H1 (cell line): ENCODE results near the gene RSRC2. TPM values are rescaled to one million over a fixed set of nuclear protein-coding genes. Genes with fewer than 3 reads are reported as not detected.

ENCODE experiments used
- CTCF ChIA-PET: fragments of 300-600 bp; sonication (Branson Sonifier 250); formaldehyde crosslinking; loops from one replicate; lab custom pipeline; 2021; ENCODE audit not compliant: partially characterized antibody; lab: Charles Lee
- POLR2A ChIA-PET: fragments of 300-600 bp; sonication (Branson Sonifier 250); formaldehyde crosslinking; loops from one replicate; lab custom pipeline; 2021; ENCODE audit warnings: inconsistent platforms; ENCODE audit not compliant: partially characterized antibody; lab: Charles Lee
- DNase-seq, 2 experiments: peaks; one replicate each; pipeline versions ENCODE4 v3.0.0 to v3.0.0-alpha.2; 2010 to 2022; ENCODE audit warnings: low spot score in 2 of 2, low read depth in 1 of 2, mixed read lengths in 1 of 2
- FAIRE-seq: peaks from 2 replicates; lab custom pipeline; 2011; peaks lifted over from hg19 to GRCh38; lab: Jason Lieb, UNC
- H2AFZ ChIP-seq: 2 replicates; pipeline ENCODE4 v1.8.1; 2012; ENCODE audit warnings: low read length, inconsistent platforms
- H2AK5ac ChIP-seq: 2 replicates; pipeline ENCODE4 v1.6.1; 2013; ENCODE audit warnings: low read depth, low read length
- H2BK120ac ChIP-seq: replicated peaks from 2 replicates; pipeline ENCODE3; 2013; ENCODE audit warnings: low read depth, low read length, inconsistent platforms
- H2BK12ac ChIP-seq: 2 replicates; pipeline ENCODE4 v1.6.1; 2013; ENCODE audit warnings: low read depth, low read length
- H2BK15ac ChIP-seq: 2 replicates; pipeline ENCODE4 v1.6.1; 2013; ENCODE audit warnings: low read length
- H2BK20ac ChIP-seq: 2 replicates; pipeline ENCODE4 v1.6.1; 2013; ENCODE audit warnings: low read length
- H2BK5ac ChIP-seq: 2 replicates; pipeline ENCODE4 v1.6.1; 2013; ENCODE audit warnings: low read depth, low read length
- H3K14ac ChIP-seq: 2 replicates; pipeline ENCODE4 v1.6.1; 2013; ENCODE audit warnings: inconsistent platforms; ENCODE audit not compliant: insufficient read length
- H3K18ac ChIP-seq: 2 replicates; pipeline ENCODE4 v1.6.1; 2013; ENCODE audit warnings: low read length; ENCODE audit errors: extremely low read depth
- H3K23ac ChIP-seq: 2 replicates; pipeline ENCODE4 v1.6.1; 2013; ENCODE audit warnings: inconsistent platforms; ENCODE audit not compliant: insufficient read length
- H3K23me2 ChIP-seq: 2 replicates; pipeline ENCODE4 v1.6.1; 2013; ENCODE audit warnings: low read depth, low read length
- H3K27ac ChIP-seq: 2 replicates; pipeline ENCODE4 v1.6.1; 2011; ENCODE audit warnings: low read depth, low read length, inconsistent platforms
- H3K27me3 ChIP-seq, 4 experiments: replicated peaks in 1 of 4; 1 replicate in 1 of 4; 2 replicates in 3 of 4; pipeline versions ENCODE4 v1.6.1 to v1.8.1; 2011 to 2013; ENCODE audit warnings: low read length in 3 of 4, mild to moderate bottlenecking in 3 of 4, inconsistent platforms in 2 of 4, mixed read lengths in 2 of 4, moderate library complexity in 1 of 4; ENCODE audit not compliant: control insufficient read depth in 3 of 4, insufficient read depth in 3 of 4; ENCODE audit errors: extremely low read depth in 1 of 4
- H3K36me3 ChIP-seq, 4 experiments: 2 replicates each; pipeline versions ENCODE4 v1.6.1 to v1.8.1; 2011 to 2013; ENCODE audit warnings: mild to moderate bottlenecking in 4 of 4, low read length in 3 of 4, moderate library complexity in 2 of 4, control low read depth in 1 of 4, inconsistent platforms in 1 of 4; ENCODE audit not compliant: insufficient read depth in 4 of 4, control insufficient read depth in 2 of 4
- H3K4ac ChIP-seq: replicated peaks from 2 replicates; pipeline ENCODE3; 2013; ENCODE audit warnings: low read length, low read depth, mixed read lengths, inconsistent platforms; ENCODE audit not compliant: insufficient read length
- H3K4me1 ChIP-seq, 4 experiments: replicated peaks in 1 of 4; 1 replicate in 1 of 4; 2 replicates in 3 of 4; pipeline versions ENCODE4 v1.6.1 to v1.8.1; 2011 to 2013; ENCODE audit warnings: low read length in 3 of 4, inconsistent platforms in 2 of 4, mixed read lengths in 1 of 4; ENCODE audit not compliant: insufficient read depth in 4 of 4, control insufficient read depth in 3 of 4
- H3K4me2 ChIP-seq, 2 experiments: 2 replicates each; pipeline versions ENCODE4 v1.6.1 to v1.8.1; 2011 to 2013; ENCODE audit warnings: low read depth in 2 of 2, low read length in 2 of 2, control low read depth in 1 of 2, inconsistent platforms in 1 of 2, mild to moderate bottlenecking in 1 of 2; ENCODE audit not compliant: insufficient read depth in 1 of 2
- H3K4me3 ChIP-seq, 4 experiments: fragments of 200-600, 300-600 bp in 1 of 4; sonication (generic), shearing (Covaris generic), sonication (Bioruptor Twin) in 1 of 4; 2 replicates each; pipeline versions ENCODE4 v1.5.1 to v1.8.1; 2011 to 2016; ENCODE audit warnings: low read length in 4 of 4, low read depth in 3 of 4, control low read depth in 2 of 4, inconsistent platforms in 2 of 4, mild to moderate bottlenecking in 2 of 4, mixed read lengths in 1 of 4, moderate library complexity in 1 of 4; ENCODE audit not compliant: insufficient read depth in 2 of 4; ENCODE audit errors: extremely low read depth in 1 of 4
- H3K56ac ChIP-seq: replicated peaks from 2 replicates; pipeline ENCODE3; 2013; ENCODE audit warnings: low read depth, mild to moderate bottlenecking, mixed read lengths, low read length, inconsistent platforms; ENCODE audit not compliant: insufficient read length
- H3K79me1 ChIP-seq: 2 replicates; pipeline ENCODE4 v1.6.1; 2013; ENCODE audit warnings: low read depth, low read length, control low read depth
- H3K79me2 ChIP-seq, 2 experiments: 2 replicates each; pipeline versions ENCODE4 v1.6.1 to v1.8.1; 2012 to 2013; ENCODE audit warnings: low read length in 2 of 2, mild to moderate bottlenecking in 2 of 2, inconsistent platforms in 1 of 2; ENCODE audit not compliant: insufficient read depth in 2 of 2, control insufficient read depth in 1 of 2
- H3K9ac ChIP-seq, 4 experiments: replicated peaks in 1 of 4; 1 replicate in 1 of 4; 2 replicates in 3 of 4; pipeline versions ENCODE4 v1.6.1 to v1.8.1; 2011 to 2013; ENCODE audit warnings: low read depth in 3 of 4, low read length in 3 of 4, control low read depth in 2 of 4, mild to moderate bottlenecking in 2 of 4, moderate library complexity in 2 of 4, inconsistent platforms in 1 of 4; ENCODE audit errors: extremely low read depth in 1 of 4
- H3K9me3 ChIP-seq, 2 experiments: 2 replicates each; pipeline versions ENCODE4 v1.6.1 to v1.8.1; 2012 to 2013; ENCODE audit warnings: mild to moderate bottlenecking in 2 of 2, moderate library complexity in 2 of 2, control low read depth in 1 of 2, inconsistent platforms in 1 of 2, low read depth in 1 of 2, low read length in 1 of 2, mixed read lengths in 1 of 2; ENCODE audit not compliant: insufficient read depth in 2 of 2
- H4K20me1 ChIP-seq, 2 experiments: replicated peaks in 1 of 2; 2 replicates each; pipeline versions ENCODE3 to v1.8.1; 2011 to 2013; ENCODE audit warnings: inconsistent platforms in 2 of 2, low read length in 2 of 2, mild to moderate bottlenecking in 1 of 2; ENCODE audit not compliant: insufficient read depth in 2 of 2, control insufficient read depth in 1 of 2
- H4K5ac ChIP-seq: 2 replicates; pipeline ENCODE4 v1.6.1; 2013; ENCODE audit warnings: low read length, low read depth, mixed read lengths, inconsistent platforms; ENCODE audit not compliant: insufficient read length
- H4K8ac ChIP-seq: 2 replicates; pipeline ENCODE4 v1.8.0; 2013; ENCODE audit warnings: mild to moderate bottlenecking, moderate library complexity, low read length, inconsistent platforms; ENCODE audit not compliant: insufficient read depth; ENCODE audit errors: extremely low read depth
- H4K91ac ChIP-seq: replicated peaks from 2 replicates; pipeline ENCODE3; 2013; ENCODE audit warnings: low read length, mixed read lengths, inconsistent platforms; ENCODE audit not compliant: insufficient read length
- CHD1 ChIP-seq: IDR thresholded peaks from 2 replicates; pipeline ENCODE4 v1.6.1; 2012; ENCODE audit warnings: low read depth, low read length, improper control_type of control experiment
- CTBP2 ChIP-seq: IDR thresholded peaks from 2 replicates; pipeline ENCODE4 v1.7.0; 2011; ENCODE audit warnings: borderline replicate concordance, mild to moderate bottlenecking, moderate library complexity, mixed read lengths, low read length; ENCODE audit not compliant: insufficient read depth, insufficient read length
- KDM4A ChIP-seq: IDR thresholded peaks from one replicate; pipeline ENCODE4 v1.7.1; 2012; ENCODE audit warnings: low read depth, mild to moderate bottlenecking, moderate library complexity, low read length, inconsistent platforms; ENCODE audit not compliant: severe bottlenecking
- POLR2A ChIP-seq, 2 experiments: IDR thresholded peaks; 1 replicate in 1 of 2; 2 replicates in 1 of 2; pipeline ENCODE4 v1.6.1; 2011; ENCODE audit warnings: low read depth in 2 of 2, low read length in 2 of 2, mild to moderate bottlenecking in 2 of 2; ENCODE audit errors: control extremely low read depth in 1 of 2
- POU5F1 ChIP-seq: IDR thresholded peaks from 2 replicates; pipeline ENCODE4 v1.6.1; 2011; ENCODE audit warnings: low read depth, mild to moderate bottlenecking, low read length, moderate library complexity
- TBP ChIP-seq: IDR thresholded peaks from 2 replicates; pipeline ENCODE4 v1.6.1; 2011; ENCODE audit warnings: low read depth, low read length, improper control_type of control experiment
- TCF12 ChIP-seq: IDR thresholded peaks from 2 replicates; pipeline ENCODE4 v1.6.1; 2011; ENCODE audit warnings: low read depth, mild to moderate bottlenecking, low read length
- WGBS, 2 experiments: shearing (Covaris generic) in 1 of 2; methylation state at CpG; one replicate each; pipeline versions ENCODE4 v1.1.6 to v1.1.7; 2013 to 2015; ENCODE audit warnings: low lambda C conversion rate in 2 of 2, mixed read lengths in 2 of 2, inconsistent platforms in 1 of 2, low coverage in 1 of 2, missing lambda C conversion rate in 1 of 2; ENCODE audit not compliant: insufficient replicate concordance in 2 of 2, insufficient coverage in 1 of 2, insufficient read length in 1 of 2; ENCODE audit errors: extremely low coverage in 1 of 2, missing lambda C conversion rate in 1 of 2; 5-methylcytosine and 5-hydroxymethylcytosine counted together
- polyA plus RNA-seq, 7 experiments: library from polyadenylated mRNA; depleted of rRNA in 3 of 7; stranded (reverse) in 5 of 7; unstranded in 2 of 7; fragments of >200 nt in 5 of 7; fragments of 200-250 nt in 2 of 7; gene quantifications; 1 replicate in 5 of 7; 2 replicates in 1 of 7; 4 replicates in 1 of 7; pipeline versions ENCODE4 v1.2.1 to v1.2.3, GENCODE V29; 2011 to 2013; ENCODE audit warnings: missing spikeins in 2 of 7, mixed read lengths in 2 of 7
- total RNA-seq: library from RNA; stranded (reverse); fragmentation: NEBNext Ultra II Directional; extraction: Animal tissue kit (Norgen Biotek cat#: 25700); gene quantifications from 2 replicates; pipeline ENCODE4 v1.2.1, GENCODE V29; 2021
- TF ChIP-seq, protein P1 (sequence below), 3 experiments: IDR thresholded peaks; 1 replicate in 2 of 3; 2 replicates in 1 of 3; pipeline versions ENCODE4 v1.5.1 to v1.6.1; 2011; ENCODE audit warnings: low read length in 3 of 3, mild to moderate bottlenecking in 3 of 3, inconsistent platforms in 2 of 3, low read depth in 1 of 3, moderate library complexity in 1 of 3; ENCODE audit not compliant: insufficient read depth in 1 of 3; ENCODE audit errors: control extremely low read depth in 1 of 3

The RSRC2 gene
- total and polyA plus RNA-seq, 2 of the 8 experiments (the other 6 are each of a cell fraction or from before 2014, with no cell fraction given), result 15.9 to 71.4 TPM

DNA sequence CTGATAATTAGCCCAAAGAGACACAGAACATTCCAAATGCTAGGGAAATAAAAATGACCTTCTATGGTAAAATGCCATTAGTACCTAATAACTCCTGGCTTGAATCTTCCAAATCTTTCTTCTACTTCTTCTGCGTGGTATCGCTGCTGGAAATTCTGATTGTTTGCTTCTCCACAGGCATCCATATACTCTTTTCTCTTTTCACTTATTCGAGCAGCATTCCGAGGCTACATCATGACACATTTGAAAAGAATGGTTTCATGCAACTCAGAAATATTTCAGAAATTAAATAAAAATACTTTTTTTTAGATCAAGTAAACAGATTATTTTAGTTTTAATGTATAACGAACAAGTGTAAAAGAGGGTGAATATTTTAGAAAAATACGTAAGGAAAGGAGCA, 44.9 kb downstream of the RSRC2 start:
- Histone ChIP-seq H2AFZ (no peak overlapping the region), H3K4me1 (no peaks in the 10 kb centered on the region), H4K91ac (no peak overlapping the region), H3K79me2 (no peaks in the 10 kb centered on the region), H3K56ac (no peak overlapping the region), H3K23me2 (no peaks in the 10 kb centered on the region), H4K5ac (no peak overlapping the region), H3K36me3 (peaks cover 7 to 85% (median 49%) of the 10 kb centered on the region in 4 experiments), H3K23ac (no peak overlapping the region), H3K27me3 (no peaks in the 10 kb centered on the region), H2BK15ac (no peak overlapping the region), H2BK12ac (no peak overlapping the region)
- CTCF ChIA-PET, result no interaction called here
- TF ChIP-seq CTBP2 (no peak), KDM4A (no peak), TBP (no peak), CHD1 (no peak), TCF12 (no peak), POLR2A (IDR thresholded peaks at IDR 0.05; ENCODE audit: control extremely low read depth in 1 of 2, low read depth in 2 of 2, low read length in 2 of 2) (no peak), POU5F1 (no peak)
- TF ChIP-seq, protein P1, sequence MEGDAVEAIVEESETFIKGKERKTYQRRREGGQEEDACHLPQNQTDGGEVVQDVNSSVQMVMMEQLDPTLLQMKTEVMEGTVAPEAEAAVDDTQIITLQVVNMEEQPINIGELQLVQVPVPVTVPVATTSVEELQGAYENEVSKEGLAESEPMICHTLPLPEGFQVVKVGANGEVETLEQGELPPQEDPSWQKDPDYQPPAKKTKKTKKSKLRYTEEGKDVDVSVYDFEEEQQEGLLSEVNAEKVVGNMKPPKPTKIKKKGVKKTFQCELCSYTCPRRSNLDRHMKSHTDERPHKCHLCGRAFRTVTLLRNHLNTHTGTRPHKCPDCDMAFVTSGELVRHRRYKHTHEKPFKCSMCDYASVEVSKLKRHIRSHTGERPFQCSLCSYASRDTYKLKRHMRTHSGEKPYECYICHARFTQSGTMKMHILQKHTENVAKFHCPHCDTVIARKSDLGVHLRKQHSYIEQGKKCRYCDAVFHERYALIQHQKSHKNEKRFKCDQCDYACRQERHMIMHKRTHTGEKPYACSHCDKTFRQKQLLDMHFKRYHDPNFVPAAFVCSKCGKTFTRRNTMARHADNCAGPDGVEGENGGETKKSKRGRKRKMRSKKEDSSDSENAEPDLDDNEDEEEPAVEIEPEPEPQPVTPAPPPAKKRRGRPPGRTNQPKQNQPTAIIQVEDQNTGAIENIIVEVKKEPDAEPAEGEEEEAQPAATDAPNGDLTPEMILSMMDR (IDR thresholded peaks at IDR 0.05; ENCODE audit: control extremely low read depth in 1 of 3, insufficient read depth in 1 of 3, low read depth in 1 of 3, low read length in 3 of 3), result no peak
- TF ChIP-seq, all 59 proteins: peak for 0
- Histone ChIP-seq H2AK5ac (no peak overlapping the region), H3K4ac (no peak overlapping the region), H4K8ac (no peak overlapping the region), H3K79me1 (no peaks in the 10 kb centered on the region), H2BK5ac (no peak overlapping the region), H3K9me3 (no peaks in the 10 kb centered on the region), H3K9ac (no peak overlapping the region), H4K20me1 (no peaks in the 10 kb centered on the region), H3K14ac (no peak overlapping the region), H3K27ac (no peak overlapping the region), H2BK120ac (no peak overlapping the region), H3K4me2 (no peak overlapping the region), H3K4me3 (no peak overlapping the region), H3K18ac (no peak overlapping the region), H2BK20ac (no peak overlapping the region)
- DNase-seq (no peak), FAIRE-seq (no peak)
- 91 to 100% methylated on average over 2 to 6 of the region's 6 CpGs for WGBS, 2 experiments
- POLR2A ChIA-PET, result no interaction called here
